PC-3 (cell line): ENCODE data around the gene FNDC5. TPM values are rescaled to one million over a fixed set of nuclear protein-coding genes. Genes with fewer than 3 reads are reported as not detected.

ENCODE experiments used
- ATAC-seq: fragments of 200-7000 bp; cut with Tn5 transposase; 2 replicates; pipeline ENCODE4 v1.9.1; 2020; ENCODE audit warnings: mild to moderate bottlenecking, moderate library complexity
- BruUV-seq: library from RNA; stranded (reverse); fragments of 400-500 nt; replicated peaks from 2 replicates; lab custom pipeline; 2021; lab: Mats Ljungman, UMichigan
- CTCF ChIA-PET: fragments of 300-600 bp; sonication (Branson Sonifier 250); formaldehyde crosslinking; loops from one replicate; lab custom pipeline; 2022; ENCODE audit warnings: antibody characterized with exemption; lab: Charles Lee
- POLR2A ChIA-PET: fragments of 300-600 bp; sonication (Branson Sonifier 250); formaldehyde crosslinking; loops from one replicate; lab custom pipeline; 2022; ENCODE audit warnings: antibody characterized with exemption; ENCODE audit not compliant: unreplicated experiment; lab: Charles Lee
- DNase-seq: peaks from one replicate; pipeline ENCODE4 v3.0.0-alpha.2; 2015
- H2AFZ ChIP-seq: fragments of 300-600 bp; sonication (generic); 2 replicates; pipeline ENCODE4 v1.6.0; 2016; ENCODE audit warnings: antibody characterized with exemption, low read length
- H3F3A ChIP-seq: fragments of 300-600 bp; sonication (generic); one replicate; pipeline ENCODE4 v1.6.0; 2017; ENCODE audit warnings: antibody characterized with exemption, low read length, control low read depth, mild to moderate bottlenecking; ENCODE audit not compliant: unreplicated experiment
- H3K27ac ChIP-seq: fragments of 300-600 bp; sonication (generic); 2 replicates; pipeline ENCODE4 v1.5.1; 2016; ENCODE audit warnings: mild to moderate bottlenecking, low read length
- H3K27me3 ChIP-seq: fragments of 300-600 bp; sonication (generic); 2 replicates; pipeline ENCODE4 v1.6.1; 2016; ENCODE audit warnings: low read length, mixed read lengths
- H3K36me3 ChIP-seq: fragments of 300-600 bp; sonication (generic); 2 replicates; pipeline ENCODE4 v1.6.1; 2016; ENCODE audit warnings: low read depth, mixed run types, low read length, mixed read lengths
- H3K4me1 ChIP-seq: fragments of 300-600 bp; sonication (generic); 2 replicates; pipeline ENCODE4 v1.5.1; 2016; ENCODE audit warnings: low read length; ENCODE audit not compliant: insufficient read depth
- H3K4me2 ChIP-seq: fragments of 300-600 bp; sonication (generic); 2 replicates; pipeline ENCODE4 v1.6.0; 2016; ENCODE audit warnings: low read length
- H3K4me3 ChIP-seq: fragments of 300-600 bp; sonication (generic); 2 replicates; pipeline ENCODE4 v1.5.1; 2016; ENCODE audit warnings: mild to moderate bottlenecking, low read length, mixed read lengths
- H3K79me2 ChIP-seq: fragments of 300-600 bp; sonication (generic); 2 replicates; pipeline ENCODE4 v1.6.1; 2017; ENCODE audit warnings: low read length, mixed read lengths
- H3K9ac ChIP-seq: fragments of 300-600 bp; sonication (generic); 2 replicates; pipeline ENCODE4 v1.6.0; 2016; ENCODE audit warnings: mild to moderate bottlenecking, low read length
- H3K9me2 ChIP-seq: fragments of 300-600 bp; sonication (generic); replicated peaks from 2 replicates; pipeline ENCODE4 v1.6.1; 2016; ENCODE audit warnings: mixed run types, low read length, mixed read lengths
- H3K9me3 ChIP-seq: fragments of 300-600 bp; sonication (generic); 2 replicates; pipeline ENCODE4 v1.6.1; 2016; ENCODE audit warnings: low read length, mixed read lengths
- H4K20me1 ChIP-seq: fragments of 300-600 bp; sonication (generic); 2 replicates; pipeline ENCODE4 v1.6.1; 2016; ENCODE audit warnings: low read length, mixed read lengths
- CTCF ChIP-seq: fragments of 300-600 bp; sonication (generic); conservative IDR thresholded peaks from 2 replicates; pipeline ENCODE4 v1.5.1; 2017; ENCODE audit warnings: antibody characterized with exemption, low read depth, mild to moderate bottlenecking, low read length
- EZH2 ChIP-seq: fragments of 300-600 bp; sonication (generic); IDR thresholded peaks from one replicate; pipeline ENCODE4 v1.6.1; 2017; ENCODE audit warnings: antibody characterized with exemption, mild to moderate bottlenecking, low read length; ENCODE audit not compliant: unreplicated experiment
- EZH2phosphoT487 ChIP-seq: fragments of 300-600 bp; sonication (generic); IDR thresholded peaks from 2 replicates; pipeline ENCODE4 v1.6.1; 2018; ENCODE audit warnings: mild to moderate bottlenecking, antibody characterized with exemption, low read length, borderline replicate concordance
- intact Hi-C: fragments of 100-400 bp; cut with micrococcal nuclease; formaldehyde crosslinking; loops from 2 replicates; pipeline ENCODE4 v1.9.0; 2023
- total RNA-seq: library from RNA; depleted of rRNA; stranded (reverse); fragments of >200 nt; gene quantifications from 2 replicates; pipeline ENCODE4 v1.2.3, GENCODE V29; 2014

FNDC5 gene
- total RNA-seq, 1 experiment from 2014 or later, result 0.22 TPM

- Histone ChIP-seq H4K20me1 (no peaks in the 10 kb centered on the region), H3K4me1 (peaks cover 10% of the 10 kb centered on the region), H3K9me2 (no peaks in the 10 kb centered on the region), H3K36me3 (no peaks in the 10 kb centered on the region), H2AFZ (peak overlapping the region; percentile 93), H3K27me3 (no peaks in the 10 kb centered on the region), H3K4me3 (peak overlapping the region; percentile 92), H3K79me2 (peaks cover 13% of the 10 kb centered on the region), H3K27ac (no peak overlapping the region), H3K9ac (peak overlapping the region; percentile 77), H3K4me2 (peak overlapping the region; percentile 100), H3F3A (no peaks in the 10 kb centered on the region), H3K9me3 (no peaks in the 10 kb centered on the region)
- ChIA-PET CTCF (no interaction called here), POLR2A (no interaction called here)
- DNase-seq, result no peak
- ATAC-seq, result peak; percentile 37
- BruUV-seq, result TSS peak; percentile 50
- TF ChIP-seq EZH2 (no peak), CTCF (no peak), EZH2phosphoT487 (no peak)
- intact Hi-C loops, result no loop called here
Measured at GRCh38 chr1:32900371-32900955, 29.8 kb upstream of the FNDC5 start.

- peaks cover 10% of the 10 kb centered on the region for H3K4me1 ChIP-seq
- ChIA-PET CTCF (no interaction called here), POLR2A (no interaction called here)
- DNase-seq (no peak), ATAC-seq (no peak)
- no peak overlapping the region for H3K9ac ChIP-seq
- TF ChIP-seq CTCF (no peak), EZH2phosphoT487 (no peak), EZH2 (no peak)
- no peak overlapping the region for H3K27ac ChIP-seq
- peak overlapping the region; percentile 100 for H3K4me2 ChIP-seq
- no peak overlapping the region for H2AFZ ChIP-seq
- H3K27me3 ChIP-seq, result no peaks in the 10 kb centered on the region
- H3K9me3 ChIP-seq, result no peaks in the 10 kb centered on the region
- H3F3A ChIP-seq, result no peaks in the 10 kb centered on the region
- no peaks in the 10 kb centered on the region for H3K36me3 ChIP-seq
- H4K20me1 ChIP-seq, result no peaks in the 10 kb centered on the region
- peak overlapping the region; percentile 92; the same call in 1 of the 2 replicates for H3K4me3 ChIP-seq
- intact Hi-C loops, result no loop called here
- BruUV-seq, result no TSS peak
- no peaks in the 10 kb centered on the region for H3K9me2 ChIP-seq
- peaks cover 13% of the 10 kb centered on the region for H3K79me2 ChIP-seq
Measured at GRCh38 chr1:32899586-32900296, 29.0 kb upstream of the FNDC5 start.

GRCh38 chr1:32898958-32899357 is 28.2 kb upstream of the FNDC5 start:
- H3K27me3 ChIP-seq, result no peaks in the 10 kb centered on the region
- no peaks in the 10 kb centered on the region for H4K20me1 ChIP-seq
- no peaks in the 10 kb centered on the region for H3K36me3 ChIP-seq
- H3K79me2 ChIP-seq, result peaks cover 13% of the 10 kb centered on the region
- TF ChIP-seq EZH2phosphoT487 (no peak), EZH2 (no peak), CTCF (no peak)
- H3K9ac ChIP-seq, result no peak overlapping the region
- DNase-seq (no peak), ATAC-seq (no peak)
- intact Hi-C loops, result no loop called here
- H2AFZ ChIP-seq, result no peak overlapping the region
- H3K4me1 ChIP-seq, result peaks cover 10% of the 10 kb centered on the region
- H3K27ac ChIP-seq, result no peak overlapping the region
- CTCF ChIA-PET, result no interaction called here
- H3K4me2 ChIP-seq, result no peak overlapping the region
- no peaks in the 10 kb centered on the region for H3K9me3 ChIP-seq
- no peaks in the 10 kb centered on the region for H3F3A ChIP-seq
- BruUV-seq, result no TSS peak
- no peaks in the 10 kb centered on the region for H3K9me2 ChIP-seq
- POLR2A ChIA-PET, result no interaction called here
- no peak overlapping the region for H3K4me3 ChIP-seq
